ENCODE results near the gene MYO18B. TPM values are rescaled to one million over a fixed set of nuclear protein-coding genes. Genes with fewer than 3 reads are reported as not detected.
A peak's percentile ranks its signal among the peaks of the same experiment; 100 is the strongest.

MYO18B gene
- polyA plus RNA-seq, 3 donors, result not detected

DNA sequence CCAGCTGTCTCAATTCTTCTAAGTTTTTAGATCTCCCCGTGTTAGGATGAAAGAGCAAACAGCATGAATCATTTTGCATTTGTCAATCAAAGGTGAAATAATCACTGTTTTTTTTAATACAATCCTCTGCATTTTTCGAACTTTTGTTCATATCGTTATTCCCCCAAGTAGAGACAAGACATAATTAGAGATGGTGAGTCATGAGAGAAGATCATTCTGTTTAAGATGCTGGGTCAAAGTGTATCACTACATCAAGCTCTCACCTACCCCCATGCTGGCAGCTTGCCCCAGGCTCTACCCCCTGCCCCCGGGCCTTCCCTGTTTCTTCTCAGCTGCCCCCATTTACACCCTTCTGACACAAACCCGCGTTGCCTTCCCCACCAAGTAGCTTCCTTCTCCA is 30.5 kb upstream of the MYO18B start:
- Histone ChIP-seq H3K9me3 (replicated peaks in 1 of 2; ENCODE audit: control insufficient read depth in 1 of 2, insufficient read depth in 1 of 2, low read length in 2 of 2) (no peaks in the 10 kb centered on the region), H3K4me3 (replicated peaks in 1 of 3; ENCODE audit: low read depth in 2 of 3, low read length in 3 of 3) (no peak overlapping the region), H3K4me1 (ENCODE audit: control insufficient read depth in 1 of 2, insufficient read depth in 2 of 2, low read length in 2 of 2) (no peaks in the 10 kb centered on the region), H3K79me2 (ENCODE audit: insufficient read depth, low read length) (no peaks in the 10 kb centered on the region), H3K36me3 (replicated peaks in 1 of 2; ENCODE audit: control insufficient read depth in 1 of 2, insufficient read depth in 2 of 2, low read length in 2 of 2) (peaks cover 86 to 95% of the 10 kb centered on the region in 2 donors), H4K20me1 (ENCODE audit: insufficient read depth, low read length) (peaks cover 68% of the 10 kb centered on the region), H3K27ac (ENCODE audit: low read depth in 1 of 2, low read length in 2 of 2) (no peak overlapping the region), H3K9ac (ENCODE audit: insufficient read depth, low read length, poor library complexity, severe bottlenecking) (no peak overlapping the region), H3K4me2 (replicated peaks; ENCODE audit: extremely low read depth, low read length, poor library complexity, severe bottlenecking) (no peak overlapping the region), H3K27me3 (ENCODE audit: control insufficient read depth in 2 of 2, insufficient read depth in 2 of 2, low read length in 2 of 2) (no peaks in the 10 kb centered on the region), H2AFZ (ENCODE audit: insufficient read depth, low read depth, low read length, poor library complexity, severe bottlenecking) (no peak overlapping the region)
- Mint-ChIP-seq H3K27ac (no peak overlapping the region), H3K9me3 (no peaks in the 10 kb centered on the region), H3K4me3 (no peak overlapping the region), H3K27me3 (ENCODE audit: low read depth in 3 of 3) (no peaks in the 10 kb centered on the region), H3K36me3 (peaks cover 84 to 95% of the 10 kb centered on the region in 2 donors), H3K4me1 (no peaks in the 10 kb centered on the region)
- TF ChIP-seq, protein P1, sequence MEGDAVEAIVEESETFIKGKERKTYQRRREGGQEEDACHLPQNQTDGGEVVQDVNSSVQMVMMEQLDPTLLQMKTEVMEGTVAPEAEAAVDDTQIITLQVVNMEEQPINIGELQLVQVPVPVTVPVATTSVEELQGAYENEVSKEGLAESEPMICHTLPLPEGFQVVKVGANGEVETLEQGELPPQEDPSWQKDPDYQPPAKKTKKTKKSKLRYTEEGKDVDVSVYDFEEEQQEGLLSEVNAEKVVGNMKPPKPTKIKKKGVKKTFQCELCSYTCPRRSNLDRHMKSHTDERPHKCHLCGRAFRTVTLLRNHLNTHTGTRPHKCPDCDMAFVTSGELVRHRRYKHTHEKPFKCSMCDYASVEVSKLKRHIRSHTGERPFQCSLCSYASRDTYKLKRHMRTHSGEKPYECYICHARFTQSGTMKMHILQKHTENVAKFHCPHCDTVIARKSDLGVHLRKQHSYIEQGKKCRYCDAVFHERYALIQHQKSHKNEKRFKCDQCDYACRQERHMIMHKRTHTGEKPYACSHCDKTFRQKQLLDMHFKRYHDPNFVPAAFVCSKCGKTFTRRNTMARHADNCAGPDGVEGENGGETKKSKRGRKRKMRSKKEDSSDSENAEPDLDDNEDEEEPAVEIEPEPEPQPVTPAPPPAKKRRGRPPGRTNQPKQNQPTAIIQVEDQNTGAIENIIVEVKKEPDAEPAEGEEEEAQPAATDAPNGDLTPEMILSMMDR (IDR thresholded peaks at IDR 0.05), result no peak
- DNase-seq, result no peak
- 100% methylated on average over 1 of the region's 6 CpGs for WGBS (ENCODE audit: insufficient coverage)
- intact Hi-C loops (cut with micrococcal nuclease), result no loop called here

DNA sequence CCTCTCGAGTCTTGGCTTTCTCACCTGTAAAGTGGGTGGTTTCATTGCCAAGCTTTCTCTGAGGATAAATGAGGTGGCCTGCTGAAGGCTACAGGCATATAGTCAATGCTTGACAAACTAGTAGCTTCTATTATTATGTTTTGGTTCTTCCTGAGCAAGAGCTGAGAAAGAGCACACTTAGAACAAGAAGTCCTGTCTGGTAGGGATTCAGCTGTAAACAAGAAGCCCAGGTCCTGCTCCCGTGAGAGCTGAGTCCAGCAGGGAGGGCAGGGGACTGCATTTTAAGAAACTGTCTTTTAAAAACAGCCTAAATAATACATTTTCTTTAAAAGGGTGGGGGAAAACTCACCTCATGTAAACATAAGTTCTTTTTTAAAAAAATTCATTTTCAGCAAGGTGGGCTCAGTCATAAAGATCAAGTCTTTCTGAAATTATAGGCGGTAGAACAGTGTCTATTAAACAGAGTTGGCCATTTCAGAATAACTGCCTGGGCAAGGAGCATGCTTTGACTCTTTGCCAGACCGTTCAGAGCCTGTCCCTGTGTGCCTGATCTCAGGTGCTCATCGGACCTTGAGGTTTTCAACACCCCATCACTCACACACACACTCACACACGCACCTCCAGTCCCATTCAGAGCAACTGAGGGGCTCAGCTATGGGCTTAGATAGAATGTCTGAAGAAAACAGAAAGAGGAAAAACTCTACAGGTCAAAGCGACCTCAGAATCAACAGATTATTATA is 29.2 kb upstream of the MYO18B start:
- Histone ChIP-seq H3K79me2 (ENCODE audit: insufficient read depth, low read length) (no peaks in the 10 kb centered on the region), H3K9ac (ENCODE audit: insufficient read depth, low read length, poor library complexity, severe bottlenecking) (no peak overlapping the region), H3K27me3 (ENCODE audit: control insufficient read depth in 2 of 2, insufficient read depth in 2 of 2, low read length in 2 of 2) (no peaks in the 10 kb centered on the region), H2AFZ (ENCODE audit: insufficient read depth, low read depth, low read length, poor library complexity, severe bottlenecking) (no peak overlapping the region), H3K4me1 (ENCODE audit: control insufficient read depth in 1 of 2, insufficient read depth in 2 of 2, low read length in 2 of 2) (no peaks in the 10 kb centered on the region), H3K4me2 (replicated peaks; ENCODE audit: extremely low read depth, low read length, poor library complexity, severe bottlenecking) (no peak overlapping the region), H3K36me3 (replicated peaks in 1 of 2; ENCODE audit: control insufficient read depth in 1 of 2, insufficient read depth in 2 of 2, low read length in 2 of 2) (peaks cover 87 to 95% of the 10 kb centered on the region in 2 donors), H3K27ac (ENCODE audit: low read depth in 1 of 2, low read length in 2 of 2) (no peak overlapping the region), H4K20me1 (ENCODE audit: insufficient read depth, low read length) (peaks cover 70% of the 10 kb centered on the region), H3K4me3 (replicated peaks in 1 of 3; ENCODE audit: low read depth in 2 of 3, low read length in 3 of 3) (no peak overlapping the region), H3K9me3 (replicated peaks in 1 of 2; ENCODE audit: control insufficient read depth in 1 of 2, insufficient read depth in 1 of 2, low read length in 2 of 2) (no peaks in the 10 kb centered on the region)
- Mint-ChIP-seq H3K4me1 (no peaks in the 10 kb centered on the region), H3K36me3 (peaks cover 83 to 95% of the 10 kb centered on the region in 2 donors), H3K27ac (peak overlapping the region in 1 of 7 donors; percentile 26), H3K9me3 (no peaks in the 10 kb centered on the region), H3K4me3 (no peak overlapping the region), H3K27me3 (ENCODE audit: low read depth in 3 of 3) (no peaks in the 10 kb centered on the region)
- TF ChIP-seq, protein P1 (IDR thresholded peaks at IDR 0.05), result no peak
- 100% methylated on average over 2 of the region's 7 CpGs for WGBS (ENCODE audit: insufficient coverage)
- intact Hi-C loops (cut with micrococcal nuclease), result no loop called here
- DNase-seq, result no peak
